Measurements from ENCODE around the gene E2F6.

- TF ChIP-seq CTCF (IDR thresholded peaks at IDR 0.05; ENCODE audit: low read depth, low read length, missing input control) (no peak), ATF3 (IDR thresholded peaks at IDR 0.05) (no peak), YY1 (IDR thresholded peaks at IDR 0.05) (no peak)
These were observed 54.7 kb downstream of the E2F6 start for GRCh38 chr2:11411244-11411643.
